Stimulated activated CD8-positive, alpha-beta memory T cell treated with anti-CD3 and anti-CD28 coated beads, Interleukin-15, amount 100 ng/mL, for 4 hours (primary cell): ENCODE measurements around the gene RPUSD1.
"Not testable (repeated sequence)": the region's sequence is repeated elsewhere in the genome, so short reads cannot be mapped to it uniquely, and the experiment has no call there.

Experiments
- DNase-seq, 2 donors: peaks; one replicate each; pipeline ENCODE4 v3.0.0-alpha.2; 2020; ENCODE audit warnings: low read depth in 2 of 2

The RPUSD1 gene

GRCh38 chr16:783404-784161 is 4.6 kb downstream of the RPUSD1 start:
- DNase-seq = no peak

GRCh38 chr16:782766-783403 is 5.3 kb downstream of the RPUSD1 start:
- DNase-seq = no peak

- no peak for DNase-seq
Observed at GRCh38 chr16:782258-782657, 5.9 kb downstream of the RPUSD1 start.

GRCh38 chr16:781346-782010 is 6.7 kb downstream of the RPUSD1 start:
- no peak for DNase-seq

GRCh38 chr16:780296-780695 is 7.9 kb downstream of the RPUSD1 start:
- DNase-seq = no peak

GRCh38 chr16:779561-779960 is 8.6 kb downstream of the RPUSD1 start:
- DNase-seq = no peak

- no peak for DNase-seq
Observed at GRCh38 chr16:778909-779527, 9.2 kb downstream of the RPUSD1 start.

GRCh38 chr16:778447-778846 is 9.7 kb downstream of the RPUSD1 start:
- DNase-seq = no peak

GRCh38 chr16:777826-778225 is 10.4 kb downstream of the RPUSD1 start:
- DNase-seq = no peak

GRCh38 chr16:776824-777223 is 11.4 kb downstream of the RPUSD1 start:
- DNase-seq = no peak

GRCh38 chr16:776298-776697 is 11.9 kb downstream of the RPUSD1 start:
- DNase-seq = not testable (repeated sequence)

GRCh38 chr16:775236-775796 is 12.9 kb downstream of the RPUSD1 start:
- DNase-seq = no peak

GRCh38 chr16:774086-775001 is 13.8 kb downstream of the RPUSD1 start:
- DNase-seq = no peak

GRCh38 chr16:772959-773358 is 15.2 kb downstream of the RPUSD1 start:
- DNase-seq = no peak

GRCh38 chr16:770411-770810 is 17.8 kb downstream of the RPUSD1 start:
- no peak for DNase-seq

- no peak for DNase-seq
Observed at GRCh38 chr16:769934-770333, 18.2 kb downstream of the RPUSD1 start.

- DNase-seq = no peak
Observed at GRCh38 chr16:769184-769784, 18.9 kb downstream of the RPUSD1 start.

- no peak for DNase-seq
Observed at GRCh38 chr16:768428-768827, 19.8 kb downstream of the RPUSD1 start.

GRCh38 chr16:767743-768235 is 20.4 kb downstream of the RPUSD1 start:
- no peak for DNase-seq

- DNase-seq = no peak
Observed at GRCh38 chr16:766820-767640, 21.2 kb downstream of the RPUSD1 start.
